Heart left ventricle (tissue), 16 donors: ENCODE data around the gene BMX. TPM values are rescaled to one million over a fixed set of nuclear protein-coding genes. Genes with fewer than 3 reads are reported as not detected.

ENCODE experiments used
- ATAC-seq, 4 donors: fragments of 200-7000 bp; cut with Tn5 transposase; one replicate each; pipeline ENCODE4 v1.9.1; 2020 to 2022; ENCODE audit warnings: moderate library complexity in 4 of 4, mild to moderate bottlenecking in 3 of 4, moderate number of reproducible peaks in 1 of 4
- DNase-seq, 5 donors: peaks; one replicate each; pipeline ENCODE4 v3.0.0-alpha.2; 2020
- H3K27ac ChIP-seq, 12 donors: fragments of 200-600 bp; sonication (generic) in 4 of 12; one replicate each; pipeline versions ENCODE4 v1.5.0 to v1.8.0; 2016 to 2022; ENCODE audit warnings: mild to moderate bottlenecking in 2 of 12
- H3K27me3 ChIP-seq, 9 donors: fragments of 200-600 bp; sonication (generic) in 2 of 9; one replicate each; pipeline versions ENCODE4 v1.5.1 to v1.8.0; 2016 to 2022; ENCODE audit warnings: mild to moderate bottlenecking in 3 of 9
- H3K36me3 ChIP-seq, 9 donors: fragments of 200-600 bp; sonication (generic) in 2 of 9; one replicate each; pipeline versions ENCODE4 v1.5.0 to v1.8.0; 2018 to 2022; ENCODE audit warnings: mild to moderate bottlenecking in 2 of 9
- H3K4me1 ChIP-seq, 12 donors: fragments of 200-600 bp; sonication (generic) in 4 of 12; one replicate each; pipeline versions ENCODE4 v1.5.0 to v1.8.0; 2016 to 2022; ENCODE audit warnings: mild to moderate bottlenecking in 3 of 12
- H3K4me3 ChIP-seq, 12 donors: fragments of 200-600 bp; sonication (generic) in 4 of 12; one replicate each; pipeline versions ENCODE4 v1.5.0 to v1.8.0; 2017 to 2022; ENCODE audit warnings: mild to moderate bottlenecking in 9 of 12, moderate library complexity in 4 of 12
- H3K9me3 ChIP-seq, 12 donors: fragments of 200-600 bp; sonication (generic) in 4 of 12; one replicate each; pipeline versions ENCODE4 v1.5.0 to v1.8.0; 2016 to 2022; ENCODE audit warnings: mild to moderate bottlenecking in 1 of 12
- CTCF ChIP-seq, 12 donors: fragments of 200-600 bp; sonication (generic) in 4 of 12; IDR thresholded peaks; one replicate each; pipeline versions ENCODE4 v1.5.0 to v1.8.0; 2018 to 2022; ENCODE audit warnings: antibody characterized with exemption in 12 of 12, mild to moderate bottlenecking in 5 of 12
- POLR2A ChIP-seq, 2 donors: fragments of 450-650 bp; IDR thresholded peaks; one replicate each; pipeline ENCODE4 v1.6.1; 2017; ENCODE audit warnings: antibody characterized with exemption in 2 of 2, mild to moderate bottlenecking in 2 of 2, moderate library complexity in 2 of 2
- WGBS, 4 donors: extraction: QIAGEN DNeasy Blood & Tissue Kit in 2 of 4; methylation state at CpG; one replicate each; pipeline versions ENCODE4 v1.1.5 to v1.1.7; 2013 to 2018; 5-methylcytosine and 5-hydroxymethylcytosine counted together
- intact Hi-C, 10 donors: fragments of 100-400 bp; cut with DNase I; formaldehyde crosslinking; loops; one replicate each; pipeline versions ENCODE4 v1.11.1 to v1.14.2; 2022
- polyA plus RNA-seq, 2 donors: library from polyadenylated mRNA; stranded (reverse); fragments of 200-250 nt; gene quantifications; one replicate each; pipeline ENCODE4 v1.2.3, GENCODE V29; 2013
- total RNA-seq, 9 donors: library from RNA; depleted of rRNA in 2 of 9; stranded (reverse); fragments of >200 nt in 2 of 9; fragmentation: NEBNext Ultra II Directional in 3 of 9; extraction: Animal tissue kit (Norgen Biotek cat#: 25700) in 3 of 9; gene quantifications; one replicate each; pipeline versions ENCODE4 v1.1.0 to v1.2.4, GENCODE V29; 2016 to 2023
- donor health status: ischemic (EF 13 %, LVEDD 7.1; RV severe dilation, severe dysfunction).
- donor health status: healthy with polysubstance abuse.
- donor health status: DM: no; HTN: yes; CAD: no.
- donor health status: DM: no; HTN: no; CAD: no.
- donor health status: ischemic (EF 25% LVEDD 6.9; RV normal size, moderate dysfunction).
- donor health status: ischemic (EF 25% LVEDD 5.7; RV mildly dilated, moderate dysfunction).
- donor health status: healthy.
- donor health status: DM: yes; HTN: yes; CAD: no.
- donor health status: ischemic (EF 35%, LVEDD 5.7; RV mildly dilated, moderate dysfunction).
- donor health status: nonischemic (EF 11% LVEDD 7.7; RV severe dilation, severe dysfunction).
- donor health status: DM: yes; HTN: yes; CAD: no.
- donor health status: PGD.
- donor health status: ischemic (EF 29% LVEDD 5.4; RV normal size, mild dysfunction).
- donor health status: nonischemic (EF 23%, LVEDD 6.1; RV moderate dilation, normal function).

The BMX gene
- total and polyA plus RNA-seq, 11 donors = 0.47 to 2.8 (median 1.3) TPM

- H3K27me3 ChIP-seq = peaks cover 0 to 46% (median 0%) of the 10 kb centered on the region in 9 donors
- intact Hi-C loops = no loop called here
- DNase-seq (no peak), ATAC-seq (no peak)
- TF ChIP-seq CTCF (IDR thresholded peaks at IDR 0.05) (no peak), POLR2A (IDR thresholded peaks at IDR 0.05) (no peak)
- no peaks in the 10 kb centered on the region for H3K4me1 ChIP-seq
- H3K36me3 ChIP-seq = peaks cover 0 to 3% (median 0%) of the 10 kb centered on the region in 9 donors
- WGBS, 4 donors = 83 to 100% (median 91%) methylated on average over 2 of the region's 2 CpGs
- H3K27ac ChIP-seq = no peak overlapping the region
- no peak overlapping the region for H3K4me3 ChIP-seq
- no peaks in the 10 kb centered on the region for H3K9me3 ChIP-seq
These were observed 46.7 kb downstream of the BMX start for GRCh38 chrX:15547356-15547755.

- WGBS, 4 donors = 75 to 90% (median 80%) methylated on average over 8 of the region's 8 CpGs
- Histone ChIP-seq H3K27me3 (peaks cover 0 to 48% (median 0%) of the 10 kb centered on the region in 9 donors), H3K9me3 (no peaks in the 10 kb centered on the region), H3K27ac (no peak overlapping the region), H3K4me3 (no peak overlapping the region), H3K36me3 (peaks cover 0 to 3% (median 0%) of the 10 kb centered on the region in 9 donors), H3K4me1 (no peaks in the 10 kb centered on the region)
- DNase-seq (no peak), ATAC-seq (no peak)
- intact Hi-C loops = no loop called here
- TF ChIP-seq POLR2A (IDR thresholded peaks at IDR 0.05) = no peak
These were observed 48.8 kb downstream of the BMX start for GRCh38 chrX:15549189-15550012.

- Histone ChIP-seq H3K36me3 (peaks cover 0 to 13% (median 0%) of the 10 kb centered on the region in 9 donors), H3K27me3 (peaks cover 0 to 55% (median 0%) of the 10 kb centered on the region in 9 donors), H3K4me1 (no peaks in the 10 kb centered on the region), H3K27ac (no peak overlapping the region), H3K9me3 (no peaks in the 10 kb centered on the region), H3K4me3 (no peak overlapping the region)
- TF ChIP-seq POLR2A (IDR thresholded peaks at IDR 0.05) (no peak), CTCF (IDR thresholded peaks at IDR 0.05) (no peak)
- no peak for DNase-seq
- intact Hi-C loops = no loop called here
- 78 to 98% (median 90%) methylated on average over 3 of the region's 3 CpGs for WGBS, 4 donors
- ATAC-seq = no peak
These were observed 58.6 kb downstream of the BMX start for GRCh38 chrX:15559227-15559626.

GRCh38 chrX:15560924-15561323 is 60.3 kb downstream of the BMX start:
- TF ChIP-seq POLR2A (IDR thresholded peaks at IDR 0.05) = no peak
- no peak for TF ChIP-seq CTCF (IDR thresholded peaks at IDR 0.05)
- intact Hi-C loops = loop anchor here in 8 of 10 donors (5.0 to 10.0 kb wide), 4 partner anchors 64 to 216 kb away; partner anchors contain the start of gene PIR (in 1 of the 8)

More at GRCh38 chrX:15560924-15561323, 60.3 kb downstream of the BMX start:
- Histone ChIP-seq H3K27me3 (peaks cover 0 to 54% (median 0%) of the 10 kb centered on the region in 9 donors), H3K4me3 (no peak overlapping the region), H3K4me1 (peaks cover 0 to 10% (median 0%) of the 10 kb centered on the region in 12 donors), H3K27ac (no peak overlapping the region), H3K36me3 (peaks cover 0 to 13% (median 0%) of the 10 kb centered on the region in 9 donors), H3K9me3 (no peaks in the 10 kb centered on the region)
- 62 to 91% (median 79%) methylated on average over 3 of the region's 3 CpGs for WGBS, 4 donors
- DNase-seq (no peak), ATAC-seq (no peak)
